VCaP (cell line): ENCODE results near the gene PSMG3.
"Not testable (repeated sequence)": the region's sequence is repeated elsewhere in the genome, so short reads cannot be mapped to it uniquely, and the experiment has no call there.

Experiments used
- H3K27ac ChIP-seq: fragments of 450-650 bp; 2 replicates; pipeline ENCODE4 v1.5.1; 2017
- CTCF ChIP-seq: fragments of 450-650 bp; conservative IDR thresholded peaks from 2 replicates; pipeline ENCODE4 v1.5.1; 2017; ENCODE audit warnings: mild to moderate bottlenecking, moderate library complexity

PSMG3 gene

GRCh38 chr7:1523208-1523607, 46.6 kb downstream of the PSMG3 start:
- no peak for TF ChIP-seq CTCF
- no peak overlapping the region for H3K27ac ChIP-seq

- no peak for TF ChIP-seq CTCF
- no peak overlapping the region for H3K27ac ChIP-seq
Measured at GRCh38 chr7:1521456-1521855, 48.4 kb downstream of the PSMG3 start.

- no peak for TF ChIP-seq CTCF
- no peak overlapping the region for H3K27ac ChIP-seq
Measured at GRCh38 chr7:1520539-1521234, 49.1 kb downstream of the PSMG3 start.

GRCh38 chr7:1519322-1519922, 50.4 kb downstream of the PSMG3 start:
- H3K27ac ChIP-seq: not testable (repeated sequence)
